NCI-H1105 (cell line): ENCODE measurements around the gene SARNP.

Source experiments
- DNase-seq: peaks from one replicate; lab custom pipeline; 2025; lab: John Stamatoyannopoulos, UW

SARNP gene

GRCh38 chr12:55724226-55724939 lies 93.1 kb downstream of the SARNP start:
- DNase-seq, result no peak

- no peak for DNase-seq
These were observed 93.9 kb downstream of the SARNP start for GRCh38 chr12:55723516-55724225.

- no peak for DNase-seq
These were observed 94.6 kb downstream of the SARNP start for GRCh38 chr12:55722948-55723347.

GRCh38 chr12:55721601-55722213 lies 95.8 kb downstream of the SARNP start:
- no peak for DNase-seq

GRCh38 chr12:55720894-55721444 lies 96.6 kb downstream of the SARNP start:
- DNase-seq, result no peak

GRCh38 chr12:55720071-55720564 lies 97.4 kb downstream of the SARNP start, which contains the start of gene RDH5:
TSS of gene RDH5 (plus strand) at chr12:55720393. CDS start at chr12:55721185, 792 bp downstream.
- no peak for DNase-seq

GRCh38 chr12:55719371-55719770 lies 98.2 kb downstream of the SARNP start:
- no peak for DNase-seq

GRCh38 chr12:55718624-55719275 lies 98.8 kb downstream of the SARNP start:
- DNase-seq, result no peak

GRCh38 chr12:55718015-55718414 lies 99.5 kb downstream of the SARNP start:
- DNase-seq, result no peak

- no peak for DNase-seq
These were observed 100.2 kb downstream of the SARNP start for GRCh38 chr12:55717011-55718007.

- DNase-seq, result no peak
These were observed 101.0 kb downstream of the SARNP start for GRCh38 chr12:55716582-55716957.

- peak; percentile 63 for DNase-seq
These were observed 101.5 kb downstream of the SARNP start, which contains the start of gene BLOC1S1 for GRCh38 chr12:55715833-55716581. TSS of gene BLOC1S1 (plus strand) at chr12:55716046. CDS start at chr12:55716052, 6 bp downstream.

- DNase-seq, result no peak
These were observed 102.3 kb downstream of the SARNP start for GRCh38 chr12:55715169-55715764.

GRCh38 chr12:55713721-55714120 lies 103.8 kb downstream of the SARNP start:
- DNase-seq, result no peak

- no peak for DNase-seq
These were observed 104.7 kb downstream of the SARNP start for GRCh38 chr12:55712700-55713415.

- DNase-seq, result no peak
These were observed 105.6 kb downstream of the SARNP start for GRCh38 chr12:55711786-55712553.

- DNase-seq, result no peak
These were observed 108.8 kb downstream of the SARNP start for GRCh38 chr12:55708695-55709233.
